Endometrium (tissue), 2 donors: ENCODE measurements around the gene PDK2.

Experiments
- FAIRE-seq: peaks from 2 replicates; lab custom pipeline; 2012; peaks lifted over from hg19 to GRCh38; lab: Jason Lieb, UNC
- donor health status: control.
- donor health status: control.

Gene PDK2

GRCh38 chr17:50150354-50151040, 55.3 kb downstream of the PDK2 start, which contains the start of gene PPP1R9B:
Gene PPP1R9B (minus strand): TSS chr17:50150677. CDS start chr17:50150513, 164 bp downstream.
- FAIRE-seq, result no peak

GRCh38 chr17:50151041-50151936, 56.1 kb downstream of the PDK2 start:
- no peak for FAIRE-seq

- no peak for FAIRE-seq
These were observed 56.9 kb downstream of the PDK2 start for GRCh38 chr17:50151937-50152547.

- no peak for FAIRE-seq
These were observed 57.6 kb downstream of the PDK2 start for GRCh38 chr17:50152736-50153135.

GRCh38 chr17:50153650-50154575, 58.8 kb downstream of the PDK2 start:
- FAIRE-seq, result no peak

GRCh38 chr17:50154604-50155003, 59.5 kb downstream of the PDK2 start:
- no peak for FAIRE-seq

- FAIRE-seq, result no peak
These were observed 60.1 kb downstream of the PDK2 start for GRCh38 chr17:50155115-50155819.

- no peak for FAIRE-seq
These were observed 62.7 kb downstream of the PDK2 start for GRCh38 chr17:50157891-50158290.

GRCh38 chr17:50161023-50161910, 66.1 kb downstream of the PDK2 start:
- no peak for FAIRE-seq
